OCI-LY3 (cell line): ENCODE results near the gene IQGAP2.

Source experiments
- H2AFZ ChIP-seq: fragments of 200-600, 300-600 bp; shearing (Covaris generic); 2 replicates; pipeline ENCODE4 v1.6.0; 2014; ENCODE audit warnings: antibody characterized with exemption, low read depth, low read length
- H3K27ac ChIP-seq: fragments of 200-600, 300-600 bp; sonication (generic); 2 replicates; pipeline ENCODE4 v1.5.1; 2014; ENCODE audit warnings: mild to moderate bottlenecking, low read length, moderate library complexity, mixed read lengths
- H3K27me3 ChIP-seq: fragments of 200-600, 300-600 bp; sonication (generic); 2 replicates; pipeline ENCODE4 v1.6.1; 2014; ENCODE audit warnings: low read depth, low read length, mixed read lengths
- H3K36me3 ChIP-seq: fragments of 200-600, 300-600 bp; sonication (generic); replicated peaks from 2 replicates; pipeline ENCODE3; 2014; ENCODE audit warnings: low read depth, low read length, mixed read lengths
- H3K4me1 ChIP-seq: fragments of 300-600, 200-600 bp; sonication (generic); 2 replicates; pipeline ENCODE4 v1.6.1; 2014; ENCODE audit warnings: low read length, mixed read lengths
- H3K4me2 ChIP-seq: fragments of 200-600, 300-600 bp; sonication (generic); 2 replicates; pipeline ENCODE4 v1.6.1; 2014; ENCODE audit warnings: low read length, mixed read lengths
- H3K4me3 ChIP-seq: fragments of 300-600, 200-600 bp; sonication (generic); 2 replicates; pipeline ENCODE4 v1.5.1; 2014; ENCODE audit warnings: antibody characterized with exemption, mild to moderate bottlenecking, low read length, moderate library complexity
- H3K79me2 ChIP-seq: fragments of 300-600, 200-600 bp; shearing (Covaris generic); 2 replicates; pipeline ENCODE4 v1.6.1; 2014; ENCODE audit warnings: mild to moderate bottlenecking, low read length, mixed read lengths
- H3K9ac ChIP-seq: fragments of 300-600, 200-600 bp; shearing (Covaris generic); 2 replicates; pipeline ENCODE4 v1.6.0; 2014; ENCODE audit warnings: mild to moderate bottlenecking, low read length, moderate library complexity
- H3K9me3 ChIP-seq: fragments of 200-600, 300-600 bp; shearing (Covaris generic); 2 replicates; pipeline ENCODE4 v1.6.1; 2014; ENCODE audit warnings: low read length, mixed read lengths; ENCODE audit not compliant: insufficient read depth
- H4K20me1 ChIP-seq: fragments of 200-600, 300-600 bp; sonication (generic); 2 replicates; pipeline ENCODE4 v1.6.1; 2016; ENCODE audit warnings: low read length, mixed read lengths; ENCODE audit not compliant: insufficient read depth
- EZH2phosphoT487 ChIP-seq: fragments of 200-600 bp; shearing (Covaris generic); IDR thresholded peaks from 2 replicates; pipeline ENCODE4 v1.6.1; 2018; ENCODE audit warnings: antibody characterized with exemption, mixed run types, low read depth
- TF ChIP-seq, protein P1 (sequence below): fragments of 200-600, 300-600 bp; sonication (generic); IDR thresholded peaks from 2 replicates; pipeline ENCODE4 v1.5.1; 2014; ENCODE audit warnings: antibody characterized with exemption, low read length, low read depth

The IQGAP2 gene

GRCh38 chr5:76472335-76473008 is 69.4 kb downstream of the IQGAP2 start:
- no peak overlapping the region for H2AFZ ChIP-seq
- H3K4me1 ChIP-seq: no peaks in the 10 kb centered on the region
- no peak overlapping the region for H3K4me3 ChIP-seq
- no peaks in the 10 kb centered on the region for H3K27me3 ChIP-seq
- no peaks in the 10 kb centered on the region for H4K20me1 ChIP-seq
- H3K36me3 ChIP-seq: no peaks in the 10 kb centered on the region
- no peaks in the 10 kb centered on the region for H3K79me2 ChIP-seq
- TF ChIP-seq EZH2phosphoT487: no peak
- TF ChIP-seq, protein P1, sequence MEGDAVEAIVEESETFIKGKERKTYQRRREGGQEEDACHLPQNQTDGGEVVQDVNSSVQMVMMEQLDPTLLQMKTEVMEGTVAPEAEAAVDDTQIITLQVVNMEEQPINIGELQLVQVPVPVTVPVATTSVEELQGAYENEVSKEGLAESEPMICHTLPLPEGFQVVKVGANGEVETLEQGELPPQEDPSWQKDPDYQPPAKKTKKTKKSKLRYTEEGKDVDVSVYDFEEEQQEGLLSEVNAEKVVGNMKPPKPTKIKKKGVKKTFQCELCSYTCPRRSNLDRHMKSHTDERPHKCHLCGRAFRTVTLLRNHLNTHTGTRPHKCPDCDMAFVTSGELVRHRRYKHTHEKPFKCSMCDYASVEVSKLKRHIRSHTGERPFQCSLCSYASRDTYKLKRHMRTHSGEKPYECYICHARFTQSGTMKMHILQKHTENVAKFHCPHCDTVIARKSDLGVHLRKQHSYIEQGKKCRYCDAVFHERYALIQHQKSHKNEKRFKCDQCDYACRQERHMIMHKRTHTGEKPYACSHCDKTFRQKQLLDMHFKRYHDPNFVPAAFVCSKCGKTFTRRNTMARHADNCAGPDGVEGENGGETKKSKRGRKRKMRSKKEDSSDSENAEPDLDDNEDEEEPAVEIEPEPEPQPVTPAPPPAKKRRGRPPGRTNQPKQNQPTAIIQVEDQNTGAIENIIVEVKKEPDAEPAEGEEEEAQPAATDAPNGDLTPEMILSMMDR: no peak
- no peak overlapping the region for H3K9ac ChIP-seq
- H3K9me3 ChIP-seq: no peaks in the 10 kb centered on the region
- H3K27ac ChIP-seq: no peak overlapping the region
- no peak overlapping the region for H3K4me2 ChIP-seq

DNA sequence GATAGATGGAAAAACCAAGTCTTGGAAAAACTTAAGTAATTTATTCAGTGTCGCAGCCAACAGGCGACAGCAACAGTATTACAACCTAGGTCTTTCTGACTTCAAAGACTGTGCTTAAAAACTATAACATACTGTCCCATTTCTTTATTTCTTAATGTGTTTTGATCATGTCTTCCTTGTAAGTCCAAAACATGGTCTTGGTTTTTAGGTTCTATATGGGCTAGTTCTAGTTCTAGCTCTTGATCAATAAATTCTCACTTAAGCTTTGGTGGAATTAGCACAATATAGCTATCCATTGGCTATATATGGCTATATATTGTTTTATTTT is 69.9 kb downstream of the IQGAP2 start:
- no peak overlapping the region for H3K4me3 ChIP-seq
- no peak overlapping the region for H3K27ac ChIP-seq
- H3K4me2 ChIP-seq: no peak overlapping the region
- no peaks in the 10 kb centered on the region for H3K27me3 ChIP-seq
- no peak overlapping the region for H3K9ac ChIP-seq
- no peaks in the 10 kb centered on the region for H4K20me1 ChIP-seq
- H3K4me1 ChIP-seq: no peaks in the 10 kb centered on the region
- H2AFZ ChIP-seq: no peak overlapping the region
- TF ChIP-seq EZH2phosphoT487: no peak
- TF ChIP-seq, protein P1: no peak
- H3K36me3 ChIP-seq: no peaks in the 10 kb centered on the region
- no peaks in the 10 kb centered on the region for H3K79me2 ChIP-seq
- no peaks in the 10 kb centered on the region for H3K9me3 ChIP-seq

- no peak overlapping the region for H3K9ac ChIP-seq
Observed at GRCh38 chr5:76473661-76474060, 70.6 kb downstream of the IQGAP2 start.

GRCh38 chr5:76474377-76474776 is 71.3 kb downstream of the IQGAP2 start:
- no peaks in the 10 kb centered on the region for H3K4me1 ChIP-seq

More at GRCh38 chr5:76473661-76474060, 70.6 kb downstream of the IQGAP2 start:
- Histone ChIP-seq H3K79me2 (no peaks in the 10 kb centered on the region), H3K4me1 (no peaks in the 10 kb centered on the region), H2AFZ (no peak overlapping the region), H3K9me3 (no peaks in the 10 kb centered on the region), H3K27ac (no peak overlapping the region), H3K27me3 (no peaks in the 10 kb centered on the region), H4K20me1 (no peaks in the 10 kb centered on the region), H3K4me2 (no peak overlapping the region), H3K4me3 (no peak overlapping the region), H3K36me3 (no peaks in the 10 kb centered on the region)
- no peak for TF ChIP-seq EZH2phosphoT487
- TF ChIP-seq, protein P1: no peak

More at GRCh38 chr5:76474377-76474776, 71.3 kb downstream of the IQGAP2 start:
- H3K27ac ChIP-seq: no peak overlapping the region
- H3K9ac ChIP-seq: no peak overlapping the region
- no peak overlapping the region for H3K4me3 ChIP-seq
- TF ChIP-seq, protein P1: no peak
- TF ChIP-seq EZH2phosphoT487: no peak
- no peaks in the 10 kb centered on the region for H3K79me2 ChIP-seq
- no peak overlapping the region for H3K4me2 ChIP-seq
- no peaks in the 10 kb centered on the region for H3K27me3 ChIP-seq
- H4K20me1 ChIP-seq: no peaks in the 10 kb centered on the region
- no peak overlapping the region for H2AFZ ChIP-seq
- H3K36me3 ChIP-seq: no peaks in the 10 kb centered on the region
- no peaks in the 10 kb centered on the region for H3K9me3 ChIP-seq
